NCI-H2196 (cell line): Measurements from ENCODE around the gene ZRANB1.

Experiments
- DNase-seq: peaks from one replicate; lab custom pipeline; 2025; ENCODE audit not compliant: unreplicated experiment; lab: John Stamatoyannopoulos, UW

Gene ZRANB1

DNA sequence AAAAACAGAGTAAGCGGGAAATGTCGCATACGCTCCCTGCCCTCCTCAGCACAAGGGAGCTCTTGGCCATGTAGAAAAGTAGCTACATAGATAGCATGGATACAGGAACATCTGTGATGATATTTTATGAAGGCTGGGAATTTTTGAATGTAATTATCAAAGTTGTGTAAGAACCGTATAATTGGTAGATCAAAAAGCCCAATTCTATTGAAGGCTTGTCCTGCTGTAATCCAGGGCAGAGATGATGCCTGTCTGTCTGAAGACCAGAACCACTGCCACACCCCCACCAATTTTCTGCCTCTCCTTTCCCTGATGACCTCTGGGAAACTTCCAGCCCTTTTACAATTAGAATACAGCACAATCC, 51.4 kb downstream of the ZRANB1 start:
- DNase-seq: no peak

DNA sequence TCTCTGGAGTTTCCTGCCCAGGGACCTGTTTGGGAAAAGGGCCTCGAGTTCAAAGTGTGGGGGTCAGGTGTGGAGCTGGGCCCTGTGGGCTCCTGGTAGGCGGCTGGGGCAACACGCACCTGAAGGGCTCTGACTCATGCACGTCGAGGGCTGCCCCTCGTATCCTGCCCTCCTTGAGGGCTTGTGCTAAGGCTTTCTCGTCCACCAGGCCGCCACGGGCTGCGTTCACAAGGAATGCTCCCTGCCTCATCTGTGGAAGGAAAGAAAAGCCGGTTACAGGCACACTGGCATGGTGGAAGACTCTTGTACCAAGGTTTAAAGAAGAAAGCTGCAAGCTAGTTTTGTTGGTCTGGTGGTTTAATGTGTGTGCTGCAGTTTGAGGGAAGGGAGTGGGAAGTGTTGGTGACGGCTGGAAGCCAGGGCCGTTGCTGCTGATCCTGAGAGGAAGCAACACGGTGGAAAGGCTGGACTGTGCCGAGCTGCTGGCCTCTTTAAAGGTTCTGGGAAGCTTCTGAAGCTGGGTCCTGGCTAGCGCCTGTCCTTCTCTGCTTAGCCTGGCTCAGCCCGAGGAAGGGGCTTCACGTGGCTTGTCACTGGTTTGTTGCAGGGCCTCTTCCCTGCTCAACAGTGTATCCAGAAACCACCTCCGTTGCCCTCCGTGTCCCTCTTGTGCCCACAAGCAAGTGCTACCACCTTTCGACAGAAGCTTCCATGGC, 52.0 kb downstream of the ZRANB1 start:
- no peak for DNase-seq

DNA sequence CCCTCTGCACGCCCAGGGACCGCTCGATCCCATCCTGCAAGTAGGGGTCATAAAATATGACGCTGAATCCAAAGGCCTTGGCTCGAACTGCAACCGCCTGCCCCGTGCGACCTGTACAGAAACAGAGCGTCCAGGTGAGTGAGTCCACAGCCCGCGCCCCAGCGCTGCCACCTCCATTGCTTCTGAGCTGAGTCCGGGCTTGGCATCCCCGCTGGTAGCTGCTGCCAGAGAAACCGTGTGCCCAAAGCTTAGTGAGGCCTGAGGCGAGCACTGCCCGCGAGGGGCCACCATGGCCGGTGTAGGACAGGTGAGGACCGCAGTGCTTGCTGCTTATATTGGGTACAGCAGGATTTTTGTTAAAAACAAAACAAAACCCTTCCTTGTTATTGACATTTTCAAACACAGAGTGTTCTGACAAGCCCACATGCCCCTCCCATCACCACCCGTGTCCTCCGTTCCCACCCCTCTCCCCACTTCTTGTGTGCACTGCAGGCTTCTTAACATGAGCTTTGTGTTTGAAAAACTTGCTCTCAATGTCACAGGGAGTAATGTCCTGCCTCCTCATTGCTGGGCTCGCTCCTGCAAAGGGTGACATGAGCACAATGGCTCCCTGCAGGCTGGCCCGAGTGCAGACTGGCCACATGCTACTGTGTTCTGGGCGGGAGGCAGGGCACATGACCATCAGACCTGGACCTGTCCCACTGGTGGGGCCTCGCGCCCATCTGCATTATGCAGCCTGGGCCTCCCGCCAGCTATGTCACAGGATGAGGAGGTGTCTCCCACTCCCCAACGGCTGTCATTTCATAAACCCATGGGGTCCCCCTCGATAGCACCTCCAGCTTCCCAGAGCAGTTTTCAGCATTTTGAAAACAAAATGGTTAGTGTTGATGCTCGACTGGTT, 52.9 kb downstream of the ZRANB1 start:
- DNase-seq: no peak

DNA sequence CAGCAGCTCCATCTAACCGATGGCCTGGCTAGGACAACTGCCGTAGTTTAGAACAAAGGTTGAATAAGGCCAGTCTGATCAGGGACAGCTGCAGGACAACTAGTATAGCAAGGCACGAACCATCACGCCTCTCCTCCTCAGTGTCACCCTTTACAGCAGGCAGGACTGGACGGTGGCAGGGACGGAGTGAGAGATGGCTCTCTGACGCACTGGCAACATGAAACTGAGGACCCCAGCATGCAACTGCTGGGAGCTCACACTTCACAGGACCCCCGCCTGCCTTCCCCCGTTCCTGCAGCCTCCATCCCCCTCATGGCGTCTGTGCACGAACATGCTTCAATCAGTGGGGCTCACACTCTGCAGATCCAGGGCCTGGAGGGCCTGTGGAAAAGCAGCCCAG, 53.7 kb downstream of the ZRANB1 start:
- no peak for DNase-seq

DNA sequence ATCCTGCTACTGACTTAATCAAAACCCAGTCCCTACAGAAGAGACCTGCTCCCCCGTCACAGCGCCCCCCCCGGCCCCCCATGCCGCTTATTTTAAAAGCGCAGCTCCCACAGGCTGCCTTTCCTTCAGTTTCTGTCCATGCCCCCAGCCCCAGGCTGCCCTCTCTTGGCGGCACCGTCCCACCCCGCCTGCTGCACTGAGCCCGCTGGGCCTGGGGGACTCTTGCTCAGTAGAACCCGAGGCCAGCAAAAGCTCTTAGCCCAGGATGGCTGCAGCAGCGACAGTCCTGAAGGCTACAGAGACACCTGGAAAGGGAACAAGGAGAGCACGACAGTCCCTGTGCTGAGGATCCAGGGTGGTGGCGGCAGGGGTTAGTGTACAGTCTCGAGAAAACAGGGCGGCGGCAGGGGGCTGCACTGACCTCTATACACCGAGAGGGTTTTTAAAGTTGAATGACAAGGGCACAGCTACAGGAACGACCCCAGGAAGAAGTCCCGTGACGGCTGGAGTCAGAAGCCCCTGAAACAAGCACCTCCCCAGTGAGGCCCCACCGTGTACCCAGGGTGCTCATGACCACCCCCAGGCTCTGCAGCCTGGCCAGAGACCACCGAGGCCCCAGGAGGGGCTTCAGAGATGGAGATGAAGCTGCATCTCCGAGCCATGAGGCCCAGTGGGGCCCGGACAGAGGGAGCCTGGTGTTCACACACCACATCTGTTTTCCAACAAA, 54.4 kb downstream of the ZRANB1 start:
- no peak for DNase-seq

DNA sequence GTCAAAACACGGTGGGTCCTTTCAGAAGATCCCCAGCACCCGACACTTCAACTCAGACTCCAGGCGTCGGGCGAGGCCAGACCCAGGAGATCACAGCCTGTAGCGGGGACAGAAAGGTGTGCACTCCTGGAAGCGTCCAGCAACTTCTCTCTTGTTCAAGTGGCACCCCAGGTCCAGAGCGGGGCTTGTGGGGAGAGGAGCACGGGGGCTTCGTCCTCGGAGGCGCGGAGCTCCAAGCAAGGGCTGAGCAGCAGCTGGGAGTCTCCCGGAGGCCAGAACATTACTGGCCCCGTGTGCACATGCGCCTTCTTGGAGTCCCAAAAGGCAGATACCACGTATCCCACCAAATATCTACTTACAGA, 54.9 kb downstream of the ZRANB1 start:
- no peak for DNase-seq

DNA sequence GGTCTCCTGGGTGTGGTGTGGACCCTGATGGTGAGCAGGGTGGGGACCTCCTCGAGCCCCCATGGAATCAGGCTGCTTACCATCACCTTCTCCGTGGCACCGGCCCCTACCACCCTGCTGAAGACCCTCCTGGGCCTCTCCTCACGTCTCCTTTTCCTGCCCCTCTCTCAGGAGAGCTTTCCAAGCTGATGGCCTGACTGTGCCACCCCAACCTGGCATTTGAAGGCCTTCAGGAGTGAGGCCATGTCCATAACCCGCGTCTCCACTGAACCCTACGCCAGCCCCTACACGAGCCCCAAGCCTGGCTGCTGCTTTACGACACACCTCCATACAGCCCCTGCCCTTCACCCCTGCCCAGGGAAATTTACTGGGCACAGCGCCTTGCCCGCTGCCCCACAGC, 55.4 kb downstream of the ZRANB1 start:
- no peak for DNase-seq

DNA sequence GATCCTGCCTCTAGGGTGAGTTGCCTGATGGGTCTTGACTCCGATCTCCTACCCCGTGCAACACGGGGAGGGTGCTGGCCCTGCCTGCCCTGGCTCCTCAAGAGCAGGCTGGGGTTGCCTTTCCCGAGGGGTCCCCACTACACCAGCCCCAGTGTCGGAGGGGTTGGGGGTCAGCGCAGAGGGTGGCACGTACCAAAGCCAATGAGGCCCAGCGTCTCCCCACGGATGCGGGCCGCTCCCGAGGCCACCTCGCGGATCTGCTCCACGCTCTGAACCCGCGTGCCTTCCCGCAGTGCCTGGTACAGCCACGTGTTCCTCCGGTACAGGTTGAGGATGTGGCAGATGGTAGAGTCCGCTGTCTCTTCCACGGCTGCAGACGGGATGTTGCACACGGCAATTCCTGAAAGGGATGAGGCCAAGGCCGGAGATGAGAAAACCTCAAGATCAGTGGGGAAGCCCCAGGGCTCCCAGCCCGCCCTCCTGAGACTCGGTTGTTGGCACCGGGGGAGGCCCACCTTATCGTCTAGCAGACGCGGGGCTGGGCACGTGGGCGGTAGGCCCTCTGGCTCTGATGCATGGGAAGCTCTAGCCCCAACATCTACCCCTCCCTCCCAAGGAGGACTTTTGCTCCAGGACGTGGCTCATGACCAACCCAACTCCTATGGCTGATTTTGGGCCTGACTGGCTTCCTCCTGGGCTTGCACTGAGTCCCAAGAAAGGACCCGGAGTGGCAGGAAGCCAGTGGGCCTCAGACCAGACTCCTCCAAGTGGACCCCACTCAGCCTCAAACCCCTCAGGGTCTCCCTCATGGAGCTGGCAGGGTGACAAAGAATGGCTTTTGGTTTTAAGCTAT, 56.1 kb downstream of the ZRANB1 start:
- DNase-seq: no peak

DNA sequence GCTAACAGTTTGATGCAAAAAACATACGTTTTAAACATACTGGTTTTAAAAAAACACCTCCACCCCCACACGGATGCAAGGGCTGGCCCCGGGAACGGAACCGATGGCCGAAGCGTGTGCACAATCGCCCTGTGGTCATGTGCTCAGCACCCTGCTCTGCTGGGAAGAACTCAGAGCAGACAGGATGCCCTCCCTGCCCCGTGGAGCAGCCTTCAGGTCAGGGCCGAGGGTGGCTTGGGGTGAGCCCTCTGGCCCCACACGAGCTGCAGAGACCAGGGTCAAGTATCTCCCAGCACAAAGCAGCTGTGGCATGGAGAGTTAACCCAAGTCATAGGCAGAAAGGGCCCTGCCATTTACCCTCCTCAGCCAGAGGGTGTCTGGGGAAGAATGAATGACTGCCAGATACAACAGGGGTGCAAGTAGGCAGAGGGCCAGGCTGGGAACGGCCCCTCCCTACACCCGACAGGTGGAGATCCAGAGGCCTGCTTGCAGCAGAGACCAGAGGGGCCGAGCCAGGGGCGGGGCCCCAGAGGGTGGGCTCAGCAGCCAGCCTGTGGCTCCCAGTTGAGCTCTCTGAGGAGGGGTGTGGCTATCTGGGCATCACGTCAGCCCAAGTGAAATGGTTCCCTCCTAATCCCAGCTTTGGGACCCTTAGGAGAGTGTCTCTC, 56.8 kb downstream of the ZRANB1 start:
- DNase-seq: no peak

DNA sequence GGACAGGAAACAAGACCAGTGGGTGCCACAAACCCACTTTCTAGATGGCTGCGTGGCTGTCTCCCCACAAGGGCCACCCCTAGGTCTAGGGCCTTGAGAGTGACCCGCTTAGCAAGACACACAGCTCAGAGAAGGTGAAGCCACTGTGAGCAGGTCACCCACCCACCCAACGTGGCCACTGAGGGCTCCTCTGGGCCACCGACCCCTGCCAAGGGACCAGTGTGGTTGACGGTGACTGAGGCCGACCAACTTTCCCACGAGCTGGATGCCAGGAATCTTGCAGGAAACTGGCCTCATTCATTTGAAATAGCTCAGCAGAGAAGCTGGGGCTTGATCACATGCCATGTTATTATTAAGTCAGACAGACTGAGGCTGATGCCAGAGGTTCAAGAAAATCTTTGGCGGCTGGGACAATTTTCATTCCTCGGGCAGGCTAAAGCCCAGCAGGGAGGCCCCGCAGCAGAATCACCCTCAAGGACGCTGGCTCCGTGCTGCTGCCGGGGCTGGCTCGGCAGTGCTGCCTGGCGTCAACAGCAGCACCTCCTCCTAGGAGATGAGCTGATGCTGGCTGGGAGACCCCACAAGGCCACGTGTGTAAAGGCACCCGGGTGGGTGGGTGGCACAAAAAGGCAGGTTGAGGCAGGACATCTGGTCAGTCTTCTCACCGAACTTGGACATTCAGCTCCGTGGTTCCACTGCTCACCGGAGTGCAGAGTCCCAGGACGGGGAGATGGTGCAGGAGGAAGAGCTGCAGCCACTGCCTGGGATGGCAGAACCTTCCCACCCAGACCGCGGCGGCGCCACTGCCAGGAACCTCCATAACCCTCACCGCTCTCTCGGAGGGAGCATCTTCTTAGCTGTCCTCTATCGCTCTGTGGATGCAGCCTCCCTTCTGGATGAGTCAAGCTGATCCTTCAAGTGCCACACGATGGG, 57.8 kb downstream of the ZRANB1 start:
- DNase-seq: no peak

DNA sequence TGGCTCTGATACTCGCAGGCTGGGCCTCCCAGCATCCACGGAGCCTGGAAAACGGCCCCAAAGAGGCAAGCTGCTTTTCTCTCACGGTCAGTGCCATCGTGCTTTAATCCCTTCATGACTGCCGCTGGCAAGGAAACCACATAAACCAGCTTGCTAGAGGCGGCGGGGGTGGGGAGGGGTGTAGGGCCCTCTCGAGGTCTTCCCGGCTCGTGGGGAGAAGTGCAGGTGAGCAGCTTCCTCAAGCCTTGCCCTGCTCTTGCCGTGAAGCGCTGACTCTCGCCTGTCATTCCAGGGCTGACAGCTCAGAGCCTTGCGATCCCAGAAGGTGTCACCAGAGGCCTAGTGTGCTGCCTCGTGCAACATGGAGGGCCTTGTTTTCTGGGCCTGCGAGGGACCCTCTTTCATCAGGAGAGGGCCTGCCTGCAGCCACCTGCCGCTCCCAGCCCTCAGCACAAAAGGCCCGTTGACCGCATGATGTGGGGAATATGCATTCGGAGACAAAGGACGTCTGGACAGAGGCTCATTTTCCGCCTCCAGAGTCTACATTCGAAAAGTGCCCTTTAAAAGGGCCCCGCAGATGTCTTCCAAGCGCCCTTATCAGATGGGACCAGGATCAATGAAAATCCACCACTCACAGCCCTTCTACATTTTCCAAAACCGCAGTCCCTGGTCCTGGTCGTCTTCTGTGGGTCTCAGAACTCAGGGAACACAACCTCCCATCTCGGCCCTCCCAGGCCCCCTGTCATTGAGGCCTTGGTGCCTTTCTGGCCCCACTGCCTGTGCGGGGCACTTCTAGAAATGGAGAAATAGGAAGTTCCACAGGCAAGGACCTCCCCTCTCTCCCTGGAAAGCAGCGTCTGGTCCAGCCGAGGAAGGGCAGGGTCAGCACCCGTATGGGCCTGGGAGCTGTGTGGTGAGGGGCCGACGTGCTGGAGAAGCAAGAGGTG, 58.7 kb downstream of the ZRANB1 start:
- no peak for DNase-seq

DNA sequence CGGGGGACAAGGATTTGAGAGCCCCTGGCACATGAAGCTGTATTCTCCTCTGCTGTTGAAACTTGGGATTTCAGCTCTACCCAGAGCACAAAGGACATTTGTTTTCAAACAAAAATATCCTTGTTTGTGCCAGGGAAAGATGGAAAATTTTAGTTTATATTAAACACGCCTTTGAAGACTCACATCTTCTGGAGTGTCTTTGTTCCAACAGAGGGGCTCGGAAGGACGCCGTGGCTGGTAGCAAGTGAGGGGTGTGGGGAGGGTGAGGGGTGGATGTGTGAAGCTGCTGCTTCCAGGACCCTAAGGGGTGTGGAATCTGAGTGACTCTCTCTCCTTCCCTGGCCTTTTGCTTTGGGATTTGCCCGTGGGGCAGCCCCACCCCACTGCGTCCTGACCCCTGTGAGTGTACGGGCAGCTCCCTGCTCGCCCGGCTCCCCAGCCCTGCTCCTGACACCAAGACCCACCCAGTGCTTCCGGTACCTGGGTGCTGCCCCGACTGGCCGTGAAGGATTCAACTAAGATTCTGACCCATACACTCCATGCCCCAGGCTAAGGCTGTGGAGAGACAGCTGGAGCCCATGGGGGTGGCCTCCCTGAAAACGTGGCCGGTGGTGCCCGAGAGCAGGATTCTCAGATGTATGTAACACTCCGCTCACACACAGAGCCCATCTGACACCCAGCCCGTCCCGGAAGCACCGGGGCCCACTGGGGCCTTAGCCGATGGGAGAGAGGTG, 59.6 kb downstream of the ZRANB1 start:
- no peak for DNase-seq

DNA sequence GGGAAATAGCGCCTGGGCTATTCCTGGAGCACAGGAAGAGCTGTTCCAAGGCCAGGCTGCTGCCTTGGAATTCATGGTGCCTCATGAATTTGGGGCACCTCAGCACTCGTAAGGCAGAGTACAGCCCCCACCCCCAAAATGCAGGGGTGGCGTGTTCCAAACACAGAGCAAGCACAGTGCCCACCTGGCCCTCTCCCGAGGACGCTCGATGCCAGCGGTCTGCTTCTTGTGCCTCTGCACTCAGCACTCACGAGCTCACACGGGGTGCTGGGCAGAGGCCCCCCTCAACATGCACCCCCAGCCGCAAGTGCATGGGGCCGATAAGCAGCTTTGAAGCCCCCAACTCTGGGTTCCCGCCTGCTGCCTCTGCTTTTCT, 60.1 kb downstream of the ZRANB1 start:
- DNase-seq: no peak

DNA sequence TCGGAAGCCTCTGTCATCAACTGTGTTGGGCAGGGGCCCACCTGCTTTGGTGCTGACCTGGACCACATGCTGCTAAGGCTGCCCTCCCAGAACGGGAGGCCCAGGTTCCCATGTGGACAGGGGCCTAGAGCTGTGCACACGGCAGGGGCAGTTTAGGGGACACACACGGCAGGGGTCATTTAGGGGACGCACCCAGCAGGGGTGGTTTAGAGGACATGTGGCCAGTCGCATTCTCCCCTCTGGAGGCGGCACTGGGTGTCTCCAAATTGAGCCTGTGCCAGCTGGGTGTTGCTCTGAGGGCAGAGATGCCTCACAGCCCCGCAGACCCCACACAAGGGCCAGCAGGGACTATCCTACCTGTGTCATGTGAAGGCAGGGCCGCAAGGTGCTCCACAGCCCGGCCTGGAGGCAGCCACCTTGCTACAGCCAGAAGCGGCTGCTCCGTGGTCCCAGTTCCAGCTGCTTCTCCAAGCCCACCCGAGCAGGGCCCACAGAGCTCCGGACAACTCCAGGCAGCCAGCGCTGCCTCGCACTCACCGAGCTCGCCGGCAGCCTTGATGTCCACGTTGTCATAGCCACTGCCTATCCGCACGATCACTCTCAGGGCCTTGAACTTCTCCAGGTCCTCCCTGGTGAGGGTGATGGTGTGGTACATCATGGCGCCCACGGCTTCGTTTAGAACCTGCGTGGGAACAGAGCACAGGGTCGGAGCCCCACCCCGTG, 60.7 kb downstream of the ZRANB1 start:
- no peak for DNase-seq

DNA sequence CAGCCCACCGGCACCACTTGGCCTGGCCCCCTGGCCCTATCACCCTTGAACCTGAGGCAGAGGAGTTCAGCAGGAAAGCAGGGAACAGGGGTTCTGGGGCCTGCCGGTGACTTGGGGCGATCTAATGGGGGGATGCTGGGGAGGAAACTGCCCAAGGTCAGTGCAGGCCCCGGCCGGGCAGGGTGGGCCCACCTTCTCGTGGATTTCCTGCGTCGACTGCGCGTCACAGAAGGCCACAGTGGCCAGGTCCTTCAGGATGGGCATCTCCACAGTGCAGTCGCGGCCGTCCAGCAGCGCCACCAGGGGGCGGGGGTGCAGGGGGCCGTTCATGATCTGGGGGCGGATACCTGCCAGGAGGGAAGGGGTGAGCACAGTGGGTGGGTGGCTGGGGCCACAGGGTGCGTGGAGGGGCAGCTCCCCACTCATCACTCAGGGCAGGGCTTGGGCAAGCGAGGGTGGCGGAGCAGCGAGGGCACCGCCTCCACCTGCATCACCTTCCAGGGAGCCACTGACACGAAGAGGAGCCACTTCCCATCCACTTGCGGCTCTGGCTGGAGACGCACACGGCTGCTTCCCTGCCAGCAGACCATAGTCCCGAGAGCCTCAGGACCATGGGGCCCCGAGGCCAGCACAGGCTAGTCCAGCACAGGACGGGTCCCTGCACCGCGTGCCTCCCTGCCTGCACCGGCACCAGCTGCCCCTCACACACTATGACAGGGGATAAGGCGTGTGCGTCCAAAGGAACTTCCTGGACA, 61.4 kb downstream of the ZRANB1 start:
- DNase-seq: no peak

DNA sequence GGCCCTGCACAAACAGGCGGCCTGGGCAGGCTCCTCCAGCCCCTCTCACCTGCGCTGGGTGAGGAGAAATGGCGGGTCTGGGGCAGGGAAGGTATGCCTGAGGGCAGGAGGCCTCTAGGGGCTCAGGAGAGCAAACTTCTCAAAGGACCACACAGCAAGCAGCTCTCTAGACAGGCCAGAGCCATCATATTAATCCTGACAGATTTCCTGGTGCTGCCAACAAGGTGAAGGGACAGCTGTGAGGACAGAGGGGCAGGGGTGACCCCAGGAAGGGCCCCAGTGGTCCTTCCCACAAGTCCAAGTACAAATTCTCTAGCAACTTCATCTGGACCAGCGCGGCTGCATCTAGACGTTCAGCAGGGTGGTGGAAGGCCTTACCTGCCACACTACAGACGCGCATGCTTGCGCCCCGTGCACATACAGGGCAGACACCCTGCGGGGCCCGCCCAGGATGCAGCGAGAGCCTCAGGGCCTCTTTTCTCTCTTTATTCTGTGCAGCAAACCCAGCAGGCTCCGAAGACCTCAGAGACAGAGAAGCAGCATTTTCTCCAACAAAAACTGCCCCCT, 62.1 kb downstream of the ZRANB1 start:
- no peak for DNase-seq
